Dedifferentiated amniotic fluid mesenchymal stem cell (primary cell): ENCODE results near the gene TACO1.
A peak's percentile ranks its signal among the peaks of the same experiment; 100 is the strongest.

Experiments used
- DNase-seq: peaks from one replicate; pipeline ENCODE4 v3.0.0-alpha.2; 2016; ENCODE audit errors: extremely low spot score

The TACO1 gene

DNA sequence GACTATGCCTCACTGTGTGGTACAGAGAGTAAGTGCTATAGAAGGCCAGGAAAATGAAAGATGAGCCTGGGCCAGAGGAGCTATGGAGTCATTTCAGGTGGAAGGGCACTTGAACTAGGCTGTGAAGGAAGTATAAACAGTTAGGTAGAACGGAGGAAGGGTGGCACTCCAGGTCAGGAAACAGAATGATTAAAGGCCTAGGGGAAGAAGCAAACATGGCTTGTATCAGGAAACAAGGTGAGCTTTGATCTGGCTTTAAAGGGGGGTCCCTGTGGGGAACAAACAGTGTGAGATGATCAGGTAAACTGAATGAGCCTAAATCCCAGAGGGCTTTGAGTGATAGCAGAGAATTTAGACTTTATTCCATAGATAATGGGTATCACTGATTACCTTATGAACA, 38.4 kb downstream of the TACO1 start:
- DNase-seq = no peak

DNA sequence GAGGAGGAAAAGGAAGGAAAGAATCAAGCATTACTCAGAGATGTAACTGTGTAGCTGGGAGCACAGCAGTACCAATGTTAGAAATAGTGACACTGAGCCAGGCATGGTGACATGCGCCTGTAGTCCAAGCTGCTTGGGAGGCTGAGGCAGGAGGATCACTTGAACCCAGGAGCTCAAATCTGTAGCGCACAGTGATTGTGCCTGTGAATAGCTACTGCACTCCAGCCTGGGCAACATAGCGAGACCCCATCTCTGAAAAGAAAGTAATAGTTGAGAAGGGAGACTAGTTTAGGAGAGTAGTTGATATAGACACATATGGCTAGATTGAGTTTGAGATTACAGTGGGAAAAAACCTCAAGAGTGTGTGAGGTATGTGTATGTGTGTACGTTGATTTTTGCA, 39.3 kb downstream of the TACO1 start:
- no peak for DNase-seq

DNA sequence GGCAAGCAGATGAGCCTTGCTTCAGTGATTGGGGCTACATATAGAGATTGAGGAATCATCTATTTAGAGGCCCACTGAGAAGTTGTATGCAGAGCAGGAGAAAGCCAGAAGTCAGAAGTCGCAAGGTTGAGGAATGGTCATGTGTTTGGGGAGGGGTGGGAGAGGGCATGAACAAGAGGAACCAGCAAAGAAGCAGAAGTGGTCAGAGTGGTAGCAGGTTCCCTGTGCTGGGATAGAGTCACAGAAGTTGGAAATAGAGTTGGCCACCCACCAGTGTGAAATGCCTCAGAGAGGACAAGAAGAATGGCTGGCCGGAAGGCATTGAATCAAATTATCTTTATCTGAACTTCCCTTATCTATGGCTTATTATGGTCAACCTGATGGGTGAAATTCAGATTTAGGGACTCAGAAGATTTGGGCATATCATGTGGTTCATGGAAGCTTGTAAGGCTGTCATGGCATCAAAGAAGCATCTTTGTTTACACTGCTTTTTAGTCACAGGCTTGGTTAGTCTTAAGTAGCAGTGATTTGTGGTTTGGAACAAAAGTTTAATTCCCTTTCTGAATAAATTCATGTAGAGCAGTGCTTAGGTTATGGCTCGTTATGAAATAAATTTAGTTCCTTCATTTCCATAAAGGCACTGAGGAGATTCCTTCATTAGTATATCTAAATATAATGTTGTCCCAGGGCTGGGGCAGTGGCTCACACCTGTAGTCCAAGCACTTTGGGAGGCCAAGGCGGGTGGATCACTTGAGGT, 41.2 kb downstream of the TACO1 start:
- no peak for DNase-seq

DNA sequence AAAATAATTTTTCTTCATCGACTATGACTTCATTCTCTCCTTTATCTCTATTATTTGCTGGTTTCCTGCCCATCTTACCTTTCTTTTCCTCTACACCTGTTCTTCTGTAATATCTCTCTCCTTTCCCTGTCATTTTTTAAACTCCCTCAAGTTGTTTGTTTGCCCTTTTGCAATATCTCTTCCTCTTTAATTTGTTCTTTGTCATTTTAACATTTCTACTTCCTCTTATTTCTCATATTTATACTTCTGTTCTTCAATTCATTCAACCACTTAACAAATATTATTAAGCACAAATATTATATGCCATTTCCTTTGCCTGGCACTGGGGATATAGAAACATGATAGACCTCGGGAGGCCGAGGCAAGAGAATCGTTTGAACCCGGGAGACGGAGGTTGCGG, 44.2 kb downstream of the TACO1 start:
- DNase-seq = no peak

DNA sequence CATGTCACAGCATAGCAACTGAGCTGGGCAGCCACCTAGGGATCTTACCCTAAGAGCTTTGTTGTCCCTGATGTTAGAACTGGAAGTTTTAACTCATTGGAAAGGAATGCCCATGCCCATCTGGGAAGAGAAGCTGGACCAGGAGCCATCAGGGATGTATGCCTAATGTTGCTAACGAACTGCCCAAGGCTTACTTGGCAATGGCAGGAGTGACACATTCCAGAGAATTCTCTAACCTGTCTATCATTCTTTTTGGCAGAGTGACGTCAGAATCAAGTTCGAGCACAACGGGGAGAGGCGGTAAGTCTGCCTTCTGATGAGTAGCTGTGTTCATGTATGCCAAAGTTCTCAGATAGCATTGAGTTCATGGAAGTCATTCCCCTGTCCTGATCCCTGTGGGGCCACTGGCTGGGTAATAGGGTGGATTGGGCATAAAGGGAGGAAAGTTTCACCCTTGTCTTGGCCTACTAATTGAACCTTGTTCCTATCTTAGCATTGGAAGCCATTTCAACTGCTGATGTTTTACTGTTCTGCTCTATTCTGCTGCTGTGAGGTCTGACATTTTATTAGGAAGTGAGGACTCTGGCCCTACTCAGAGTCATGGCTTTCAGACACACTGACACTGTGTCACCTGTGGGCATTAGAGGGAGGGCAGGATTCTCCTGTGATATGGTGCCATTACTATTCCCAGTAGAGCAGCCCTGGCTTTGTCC, 45.2 kb downstream of the TACO1 start:
- DNase-seq = no peak

DNA sequence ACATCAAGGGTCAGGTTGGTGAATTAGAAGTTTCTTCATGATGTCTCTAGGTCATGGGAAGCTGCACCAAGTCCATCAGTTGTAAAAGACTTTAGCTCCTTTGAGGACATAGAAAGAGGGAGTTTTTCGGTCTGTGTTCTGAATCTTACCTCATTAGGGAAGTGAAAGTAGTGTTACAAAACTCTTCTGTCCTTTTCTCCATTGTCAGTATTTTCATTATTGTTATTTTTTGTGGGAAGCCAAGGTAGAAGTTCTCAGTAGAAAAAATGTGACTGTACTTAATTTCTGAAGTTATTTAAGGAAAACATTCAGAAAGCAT, 45.8 kb downstream of the TACO1 start:
- no peak for DNase-seq

DNA sequence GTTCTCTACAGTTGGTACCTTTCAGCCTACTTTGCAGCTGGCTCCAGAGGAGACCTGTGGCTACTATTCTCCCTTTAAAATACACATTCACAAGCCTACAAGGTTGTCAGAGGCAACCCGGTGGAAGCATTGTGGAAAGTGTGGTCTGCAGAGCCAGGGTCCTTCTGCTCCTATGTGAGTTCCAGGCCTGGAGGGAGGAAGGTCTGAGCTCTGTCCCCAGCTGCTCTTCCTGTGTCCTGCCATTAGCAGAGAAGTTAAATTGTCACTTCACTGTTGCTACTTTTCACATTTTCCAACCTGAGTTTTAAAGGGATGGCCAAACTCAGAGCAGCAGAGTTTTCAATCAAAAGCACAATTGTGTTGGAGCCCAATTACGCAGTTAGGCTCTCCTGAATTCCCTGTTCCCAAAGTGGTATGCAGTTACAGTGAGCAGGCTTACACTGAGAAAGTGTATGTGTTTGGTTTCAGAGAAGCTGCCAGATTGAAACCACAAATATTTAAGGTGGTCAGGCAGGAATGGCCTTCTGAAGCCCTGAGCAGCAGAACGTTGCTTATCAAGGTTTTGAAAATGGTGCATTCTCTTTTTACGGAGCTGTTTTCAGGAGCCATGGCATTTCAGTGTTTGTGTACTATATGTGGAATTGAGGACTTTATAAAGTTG, 46.5 kb downstream of the TACO1 start:
- peak; percentile 42 for DNase-seq

DNA sequence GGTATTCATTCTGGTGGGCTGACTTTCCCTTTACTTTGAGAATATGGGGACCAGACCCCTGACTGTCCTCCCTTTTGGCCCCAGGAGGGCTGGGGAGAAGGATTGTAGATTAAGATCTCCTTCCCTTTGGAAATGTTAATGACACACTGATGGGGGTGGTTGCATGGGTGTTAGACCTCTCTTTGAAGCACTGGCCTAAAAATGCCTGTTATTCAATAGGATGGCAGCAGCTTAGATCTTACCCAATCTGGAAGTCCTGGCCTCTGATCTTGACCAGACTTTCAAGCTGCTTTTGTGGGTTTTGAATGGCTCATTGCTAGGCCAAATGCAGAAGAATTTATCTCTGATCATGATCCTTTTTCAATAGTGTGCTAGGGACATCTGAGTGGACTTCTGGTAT, 47.2 kb downstream of the TACO1 start:
- no peak for DNase-seq

DNA sequence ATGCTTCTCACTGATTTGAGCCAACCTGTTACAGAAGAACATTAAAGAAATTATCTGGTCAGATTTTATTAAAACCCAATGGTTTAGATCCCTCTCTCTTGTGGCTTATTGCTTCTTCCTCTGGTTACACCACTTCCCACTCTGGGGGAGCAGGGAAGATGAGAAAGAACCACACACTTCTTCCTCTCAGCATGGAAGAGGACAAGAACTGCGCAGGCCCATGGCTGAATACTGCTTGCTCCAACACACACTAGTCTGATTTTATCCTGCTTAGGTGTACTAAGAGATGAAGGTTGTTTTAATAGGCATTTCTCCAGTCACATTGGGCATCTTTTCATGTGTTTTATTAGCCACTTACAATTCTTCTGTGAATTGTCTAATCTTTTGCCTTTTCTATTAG, 49.1 kb downstream of the TACO1 start:
- no peak for DNase-seq

DNA sequence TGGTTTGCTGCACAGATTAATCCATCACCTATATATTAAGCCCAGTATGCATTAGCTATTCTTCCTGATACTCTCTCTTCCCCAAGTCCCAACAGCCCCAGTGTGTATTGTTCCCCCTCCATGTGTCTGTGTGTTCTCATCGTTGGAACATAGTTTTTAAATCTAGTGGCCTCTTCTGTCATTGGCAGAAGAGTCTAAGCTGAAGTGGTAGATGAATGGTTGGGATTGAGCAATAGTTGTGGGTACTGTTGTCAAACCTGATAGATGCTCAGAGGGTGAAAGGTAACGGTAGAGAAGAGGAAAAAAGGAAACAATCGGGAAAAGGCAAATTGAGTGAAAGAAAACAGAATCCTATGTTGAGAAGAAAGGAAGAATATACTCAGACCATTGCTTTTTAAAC, 51.4 kb downstream of the TACO1 start:
- DNase-seq = no peak

DNA sequence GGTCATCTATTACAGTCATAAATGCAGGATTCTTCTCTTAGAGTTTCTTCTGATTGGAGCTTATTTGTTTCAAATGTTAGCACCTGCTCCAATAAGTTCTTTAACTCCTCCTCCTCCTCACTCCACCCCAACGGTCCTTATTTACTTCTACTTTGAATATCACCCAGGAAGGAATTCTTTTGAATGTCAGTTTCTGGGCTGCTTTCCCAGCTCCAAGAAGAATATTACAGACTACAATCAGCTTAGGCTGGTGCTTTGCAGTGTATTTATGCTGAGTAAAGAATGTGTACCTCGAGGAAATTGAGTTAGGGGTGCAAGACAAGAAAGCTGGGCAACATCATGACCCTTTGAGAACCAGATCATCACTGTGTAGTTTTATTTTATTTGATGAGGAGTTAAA, 52.4 kb downstream of the TACO1 start:
- no peak for DNase-seq

DNA sequence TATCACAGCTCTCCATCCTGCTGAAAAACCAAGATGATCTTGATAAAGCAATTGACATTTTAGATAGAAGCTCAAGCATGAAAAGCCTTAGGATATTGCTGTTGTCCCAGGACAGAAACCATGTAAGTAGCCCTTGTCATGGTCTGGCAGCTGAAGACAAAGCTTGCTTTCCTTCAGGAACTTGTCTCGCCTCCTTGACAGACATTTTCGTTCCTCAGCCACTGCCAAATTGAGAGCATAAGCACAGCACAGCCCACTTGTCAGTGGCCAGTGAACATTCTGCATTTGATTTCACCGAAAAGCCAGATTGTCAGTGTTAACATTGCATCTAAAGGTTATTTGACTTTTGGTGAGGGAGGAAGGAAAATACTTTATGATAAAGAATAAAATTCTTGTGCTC, 57.1 kb downstream of the TACO1 start:
- DNase-seq = no peak
